ENCODE results near the gene CNGA3.
"Not testable (repeated sequence)": the region's sequence is repeated elsewhere in the genome, so short reads cannot be mapped to it uniquely, and the experiment has no call there.

The CNGA3 gene

DNA sequence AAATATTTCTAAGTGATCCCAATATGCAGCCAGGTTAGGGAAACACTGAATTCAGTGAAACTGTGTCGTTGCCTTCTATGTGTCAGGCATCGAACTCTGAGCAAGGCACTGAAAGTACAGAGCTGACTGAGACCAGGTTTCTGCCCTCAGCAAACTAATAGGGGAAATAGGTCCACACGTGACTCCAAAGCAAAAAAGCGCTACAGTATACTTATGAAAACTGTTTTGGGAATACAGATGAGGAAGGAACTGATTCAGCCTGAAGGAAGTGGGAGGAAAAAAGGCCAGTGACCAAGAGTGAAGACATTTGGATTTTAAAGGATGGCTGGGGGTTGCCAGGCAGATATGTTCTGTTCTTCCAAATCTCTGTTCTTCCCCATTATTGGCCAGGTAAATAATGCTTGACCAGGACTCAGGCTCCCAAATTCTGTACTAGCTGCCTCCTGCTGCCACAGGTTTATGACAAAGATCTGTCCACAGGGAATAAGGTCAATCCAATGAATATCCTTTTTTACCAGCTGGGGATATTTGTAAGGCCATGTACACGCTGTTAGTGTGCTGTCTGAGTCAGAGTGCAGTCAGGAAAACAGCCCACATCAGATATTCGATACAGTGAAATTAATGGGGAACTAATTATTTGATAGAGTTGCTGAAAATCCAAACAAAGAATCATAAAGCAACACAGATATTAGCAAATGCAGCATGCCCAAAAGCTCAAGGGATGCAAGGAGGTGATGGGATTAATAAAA lies 73.9 kb downstream of the CNGA3 start:
- Histone ChIP-seq H3K27me3 (no peaks in the 10 kb centered on the region), H3K36me3 (no peaks in the 10 kb centered on the region), H3K4me1 (peaks cover 0 to 11% (median 0%) of the 10 kb centered on the region in 10 experiments; a peak in 6 of 20 replicates), H4K20me1 (no peaks in the 10 kb centered on the region), H3K27ac (no peak overlapping the region), H3K9me3 (replicated peaks in 1 of 11) (peaks cover 11 to 25% (median 18%) of the 10 kb centered on the region in 11 experiments), H3K4me2 (peak overlapping the region in 3 of 11 experiments; percentile 26 to 53 (median 47); a peak in 4 of 22 replicates), H3K4me3 (no peak overlapping the region), H3K9ac (no peak overlapping the region)
- no peak for TF ChIP-seq Cebpa-rat (IDR thresholded peaks at IDR 0.05)

DNA sequence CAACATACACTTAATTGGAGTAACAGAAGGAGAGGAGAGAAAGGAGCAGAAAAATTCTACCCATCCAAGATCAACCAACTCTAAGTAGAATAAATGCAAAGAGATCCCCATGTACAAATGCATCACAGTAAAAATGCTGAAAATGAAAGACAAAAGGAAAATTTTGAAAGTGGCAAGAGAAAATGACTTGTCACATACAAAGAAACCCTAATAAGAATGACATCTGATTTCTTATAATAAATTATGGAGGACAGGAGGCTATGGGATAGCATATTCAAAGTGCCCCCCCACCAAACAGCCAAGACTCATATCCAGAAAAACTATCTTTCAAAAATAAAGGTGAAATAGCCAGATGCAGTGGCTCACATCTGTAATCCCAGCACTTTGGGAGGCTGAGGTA lies 76.2 kb downstream of the CNGA3 start:
- H3K4me2 ChIP-seq, result no peak overlapping the region
- no peak overlapping the region for H3K9ac ChIP-seq
- peaks cover 6 to 21% (median 14%) of the 10 kb centered on the region in 11 experiments; a peak in 20 of 22 replicates for H3K9me3 ChIP-seq (replicated peaks in 1 of 11)
- no peaks in the 10 kb centered on the region for H4K20me1 ChIP-seq
- H3K27me3 ChIP-seq, result no peaks in the 10 kb centered on the region
- H3K4me3 ChIP-seq, result no peak overlapping the region
- TF ChIP-seq Cebpa-rat (IDR thresholded peaks at IDR 0.05), result no peak
- peaks cover 0 to 11% (median 0%) of the 10 kb centered on the region in 10 experiments; a peak in 6 of 20 replicates for H3K4me1 ChIP-seq
- no peak overlapping the region for H3K27ac ChIP-seq
- H3K36me3 ChIP-seq, result no peaks in the 10 kb centered on the region

DNA sequence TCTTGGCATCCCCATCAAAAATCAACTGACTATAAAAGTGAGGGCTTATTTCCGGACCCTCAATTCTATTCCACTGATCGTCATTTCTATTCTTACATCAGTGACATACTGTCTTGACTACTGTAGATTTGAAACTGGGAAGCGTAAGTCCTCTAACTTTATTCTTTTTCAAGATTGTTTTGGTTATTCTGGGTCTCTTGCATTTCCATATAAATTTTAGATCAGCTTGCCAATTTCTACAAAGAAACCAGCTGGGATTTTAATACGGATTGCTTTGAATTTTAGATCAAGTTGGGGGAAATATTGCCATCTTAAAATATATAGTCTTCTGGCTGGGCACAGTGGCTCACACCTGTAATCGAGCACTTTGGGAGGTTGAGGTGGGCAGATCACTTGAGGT lies 80.5 kb downstream of the CNGA3 start:
- Histone ChIP-seq H3K9me3 (replicated peaks in 1 of 11) (peaks cover 12 to 26% (median 21%) of the 10 kb centered on the region in 11 experiments; a peak in 21 of 22 replicates), H3K27me3 (no peaks in the 10 kb centered on the region), H3K36me3 (no peaks in the 10 kb centered on the region), H3K4me2 (no peak overlapping the region), H4K20me1 (no peaks in the 10 kb centered on the region), H3K4me3 (no peak overlapping the region), H3K27ac (no peak overlapping the region), H3K4me1 (no peaks in the 10 kb centered on the region), H3K9ac (no peak overlapping the region)
- TF ChIP-seq Cebpa-rat (IDR thresholded peaks at IDR 0.05), result no peak

DNA sequence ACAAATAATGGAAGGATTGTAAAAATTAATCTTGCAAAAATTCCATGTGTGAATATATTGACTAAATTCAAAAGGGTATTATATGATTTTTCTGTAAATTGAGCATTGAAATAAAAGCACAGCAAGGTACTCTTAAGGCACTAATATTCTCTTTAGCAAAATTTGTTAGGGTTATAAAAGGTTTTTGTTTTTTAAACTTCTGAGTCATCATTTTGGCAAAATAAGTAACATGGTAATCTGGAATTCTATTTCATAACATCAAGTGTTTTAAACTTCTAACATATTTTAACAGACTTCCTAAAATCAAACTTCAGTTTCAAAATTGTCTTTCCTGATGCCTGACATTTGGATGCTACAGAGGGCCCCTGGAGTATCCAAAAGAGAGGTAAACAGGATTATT lies 85.9 kb downstream of the CNGA3 start:
- Histone ChIP-seq H3K27me3 (no peaks in the 10 kb centered on the region), H3K4me3 (no peak overlapping the region), H3K4me2 (no peak overlapping the region), H3K36me3 (no peaks in the 10 kb centered on the region), H3K9me3 (replicated peaks in 1 of 11) (peaks cover 48 to 64% (median 59%) of the 10 kb centered on the region in 11 experiments), H4K20me1 (no peaks in the 10 kb centered on the region), H3K9ac (no peak overlapping the region), H3K27ac (no peak overlapping the region), H3K4me1 (peaks cover 0 to 5% (median 0%) of the 10 kb centered on the region in 10 experiments; a peak in 1 of 20 replicates)
- TF ChIP-seq Cebpa-rat (IDR thresholded peaks at IDR 0.05), result no peak

DNA sequence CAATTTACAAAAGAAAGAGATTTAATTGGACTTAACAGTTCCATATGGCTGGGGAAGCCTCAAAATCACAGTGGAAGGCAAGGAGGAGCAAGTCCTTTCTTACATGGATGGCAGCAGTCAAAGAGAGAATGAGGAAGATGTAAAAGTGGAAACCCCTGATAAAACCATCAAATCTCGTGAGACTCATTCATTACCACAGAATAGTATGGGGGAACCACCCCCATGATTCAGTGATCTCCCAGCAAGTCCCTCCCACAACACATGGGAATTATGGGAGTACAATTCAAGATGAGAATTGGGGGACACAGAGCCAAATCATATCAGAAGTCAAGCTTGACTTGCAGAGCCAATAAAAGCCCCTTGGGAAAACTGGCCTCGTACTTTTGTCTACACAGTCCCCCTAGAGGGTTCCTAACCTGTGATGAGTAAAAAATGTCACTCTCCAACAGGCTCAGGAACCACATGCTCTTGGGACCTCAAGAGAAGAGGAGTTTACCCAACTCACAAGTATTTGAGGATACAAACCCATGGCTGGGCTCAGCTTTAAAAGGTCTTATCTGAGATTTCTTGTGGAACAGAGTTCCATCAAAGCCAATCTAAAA lies 87.2 kb downstream of the CNGA3 start:
- Histone ChIP-seq H3K27me3 (no peaks in the 10 kb centered on the region), H3K4me2 (peak overlapping the region in 1 of 11 experiments; percentile 8; a peak in 1 of 22 replicates), H3K9me3 (replicated peaks in 1 of 11) (peaks cover 52 to 71% (median 63%) of the 10 kb centered on the region in 11 experiments), H4K20me1 (no peaks in the 10 kb centered on the region), H3K27ac (no peak overlapping the region), H3K4me1 (peaks cover 0 to 5% (median 0%) of the 10 kb centered on the region in 10 experiments; a peak in 1 of 20 replicates), H3K9ac (no peak overlapping the region), H3K4me3 (no peak overlapping the region), H3K36me3 (no peaks in the 10 kb centered on the region)
- TF ChIP-seq Cebpa-rat (IDR thresholded peaks at IDR 0.05), result no peak

DNA sequence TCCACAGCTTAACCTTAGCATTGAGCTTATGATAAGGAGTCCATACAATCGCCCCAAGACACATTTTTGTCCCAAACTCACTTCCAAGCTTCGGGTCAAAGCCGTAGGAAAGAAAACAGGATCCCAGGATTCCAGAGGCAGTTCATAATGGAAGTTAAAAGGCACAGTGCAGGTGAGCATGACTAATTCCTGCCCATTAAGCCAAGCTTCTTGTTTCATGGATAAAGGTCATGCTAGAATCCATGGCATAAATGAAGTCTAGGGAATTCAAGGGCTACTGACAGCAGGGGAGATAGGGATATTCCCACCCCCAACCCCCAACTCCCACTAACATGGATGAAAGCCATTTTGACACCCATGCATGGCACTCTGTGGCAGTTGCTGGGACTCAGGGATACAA lies 88.2 kb downstream of the CNGA3 start:
- no peaks in the 10 kb centered on the region for H3K36me3 ChIP-seq
- no peak overlapping the region for H3K9ac ChIP-seq
- no peaks in the 10 kb centered on the region for H4K20me1 ChIP-seq
- TF ChIP-seq Cebpa-rat (IDR thresholded peaks at IDR 0.05), result no peak
- H3K9me3 ChIP-seq (replicated peaks in 1 of 11), result peaks cover 62 to 81% (median 73%) of the 10 kb centered on the region in 11 experiments
- no peak overlapping the region for H3K4me3 ChIP-seq
- H3K4me1 ChIP-seq, result peaks cover 0 to 5% (median 0%) of the 10 kb centered on the region in 10 experiments; a peak in 1 of 20 replicates
- no peaks in the 10 kb centered on the region for H3K27me3 ChIP-seq
- no peak overlapping the region for H3K4me2 ChIP-seq
- no peak overlapping the region for H3K27ac ChIP-seq

DNA sequence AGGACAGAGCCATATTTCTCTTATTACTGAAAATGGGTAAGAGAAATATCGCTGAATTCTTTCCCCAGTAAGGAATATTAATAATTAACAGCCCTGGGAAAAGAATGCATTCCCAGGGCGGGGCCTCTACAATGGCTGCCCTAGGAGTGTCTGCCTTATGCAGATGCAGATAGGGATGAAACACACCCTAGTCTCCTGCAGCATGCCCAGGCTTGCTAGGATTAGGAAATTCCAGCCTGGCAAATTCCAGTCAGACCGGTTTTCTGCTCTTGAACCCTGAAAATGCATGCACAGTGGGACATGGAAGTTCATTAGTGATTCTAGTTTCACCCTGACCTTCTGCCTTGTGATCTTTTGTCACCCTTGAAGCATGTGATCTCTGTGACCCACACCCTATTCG lies 89.4 kb downstream of the CNGA3 start:
- H3K9ac ChIP-seq, H3K36me3 ChIP-seq, H3K4me2 ChIP-seq, H3K27ac ChIP-seq, H3K4me1 ChIP-seq, H4K20me1 ChIP-seq, H3K27me3 ChIP-seq, H3K4me3 ChIP-seq: not testable (repeated sequence)
- H3K9me3 ChIP-seq (replicated peaks in 1 of 11), result peaks cover 69 to 88% (median 78%) of the 10 kb centered on the region in 11 experiments

DNA sequence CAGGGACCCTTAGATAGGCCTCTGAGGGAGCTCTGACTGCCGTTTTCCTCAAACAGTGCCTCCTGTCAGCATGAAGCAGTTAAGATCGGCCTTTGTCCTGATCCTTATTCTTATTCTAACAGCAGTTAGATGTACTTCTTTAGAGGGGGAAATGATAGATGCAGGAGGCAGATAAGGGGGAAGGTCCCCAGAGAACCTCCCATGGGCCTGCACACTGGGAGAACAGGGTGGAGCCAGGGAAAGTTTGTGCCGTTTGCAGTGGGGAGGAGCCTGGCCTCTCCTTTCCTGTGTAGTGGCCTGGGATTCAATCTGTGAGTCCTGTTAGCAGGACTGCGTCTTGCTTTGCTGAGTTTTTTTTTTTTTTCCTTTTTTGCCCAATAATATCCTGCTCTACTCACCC lies 90.5 kb downstream of the CNGA3 start:
- H3K27ac ChIP-seq, result no peak overlapping the region
- H3K4me1 ChIP-seq, result peaks cover 0 to 5% (median 0%) of the 10 kb centered on the region in 10 experiments; a peak in 1 of 20 replicates
- H3K4me3 ChIP-seq, result no peak overlapping the region
- TF ChIP-seq Cebpa-rat (IDR thresholded peaks at IDR 0.05), result no peak
- no peaks in the 10 kb centered on the region for H3K36me3 ChIP-seq
- H3K9me3 ChIP-seq (replicated peaks in 1 of 11), result peaks cover 60 to 77% (median 70%) of the 10 kb centered on the region in 11 experiments
- no peaks in the 10 kb centered on the region for H3K27me3 ChIP-seq
- H4K20me1 ChIP-seq, result no peaks in the 10 kb centered on the region
- no peak overlapping the region for H3K9ac ChIP-seq
- H3K4me2 ChIP-seq, result no peak overlapping the region

DNA sequence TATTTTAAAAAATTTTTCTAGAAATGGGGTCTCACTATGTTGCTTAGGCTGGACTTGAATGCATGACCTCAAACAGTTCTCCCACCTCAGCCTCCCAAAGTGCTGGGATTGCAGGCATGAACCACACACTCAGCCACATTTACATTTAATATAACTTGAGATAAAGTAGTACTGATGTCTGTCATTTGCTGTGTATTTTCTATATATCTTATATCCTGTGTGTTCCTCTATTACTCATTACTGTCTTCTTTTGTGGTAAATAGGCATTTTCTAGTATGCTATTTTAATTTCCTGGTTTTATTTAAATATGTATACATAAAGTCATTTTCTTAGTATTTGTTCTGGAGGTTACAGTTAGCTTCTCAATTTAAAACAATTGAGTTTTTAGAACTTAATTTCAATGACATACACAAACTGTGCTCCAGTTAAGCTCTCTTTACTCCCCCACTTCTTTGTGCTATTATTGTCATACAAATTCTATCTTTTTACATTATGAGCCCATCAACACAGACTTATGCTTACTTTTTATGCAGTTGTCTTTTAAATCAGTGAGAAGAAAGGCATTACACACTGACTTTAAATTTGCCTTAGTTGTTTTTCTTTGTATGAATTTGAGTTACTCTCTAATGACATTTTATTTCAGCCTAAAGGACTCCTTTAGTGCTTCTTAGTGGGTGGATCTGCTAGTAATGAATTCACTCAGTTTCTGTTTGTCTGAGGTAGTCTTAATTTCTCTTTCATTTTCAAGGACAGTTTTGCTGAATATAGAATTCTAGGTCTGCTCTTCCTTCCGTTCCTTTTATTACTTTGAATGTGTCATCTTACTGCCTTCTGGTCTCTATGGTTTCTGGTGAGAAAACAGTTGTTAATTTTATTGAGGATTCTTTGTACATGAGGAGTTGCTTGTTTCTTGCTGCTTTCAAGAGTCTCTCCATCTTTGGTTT lies 92.2 kb downstream of the CNGA3 start:
- H3K4me2 ChIP-seq, result no peak overlapping the region
- H3K4me3 ChIP-seq, result no peak overlapping the region
- no peaks in the 10 kb centered on the region for H4K20me1 ChIP-seq

More for the DNA sequence above, 92.2 kb downstream of the CNGA3 start:
- no peaks in the 10 kb centered on the region for H3K27me3 ChIP-seq
- H3K36me3 ChIP-seq, result no peaks in the 10 kb centered on the region
- peaks cover 44 to 62% (median 53%) of the 10 kb centered on the region in 11 experiments for H3K9me3 ChIP-seq (replicated peaks in 1 of 11)
- TF ChIP-seq Cebpa-rat (IDR thresholded peaks at IDR 0.05), result no peak
- H3K27ac ChIP-seq, result peak overlapping the region in 1 of 11 experiments; percentile 29; a peak in 1 of 22 replicates
- peaks cover 0 to 4% (median 0%) of the 10 kb centered on the region in 10 experiments; a peak in 1 of 20 replicates for H3K4me1 ChIP-seq
- no peak overlapping the region for H3K9ac ChIP-seq

All from BLaER1 treated with 17β-estradiol and CSF1 and Interleukin-3, amounts not matched to agents 10 nM and 100 nM (cell line).